IMR-90 (cell line): ENCODE results near the gene GRM8.

Source experiments
- BHLHE40 ChIP-seq: fragments of 150-350 bp; IDR thresholded peaks from 2 replicates; pipeline ENCODE4 v1.6.1; 2016; ENCODE audit warnings: mild to moderate bottlenecking, low read depth, low read length
- MAZ ChIP-seq: IDR thresholded peaks from 2 replicates; pipeline ENCODE4 v1.6.1; 2012; ENCODE audit warnings: low read depth, mild to moderate bottlenecking, low read length, improper control_type of control experiment, moderate library complexity, borderline replicate concordance
- NFE2L2 ChIP-seq: fragments of 150-350 bp; IDR thresholded peaks from 2 replicates; pipeline ENCODE4 v1.6.1; 2016; ENCODE audit warnings: low read depth, mild to moderate bottlenecking, low read length
- POLR2A ChIP-seq: IDR thresholded peaks from 2 replicates; pipeline ENCODE4 v1.6.1; 2012; ENCODE audit warnings: mild to moderate bottlenecking, low read depth, low read length
- RAD21 ChIP-seq: IDR thresholded peaks from 2 replicates; pipeline ENCODE4 v1.6.1; 2012; ENCODE audit warnings: low read length, improper control_type of control experiment
- RCOR1 ChIP-seq: IDR thresholded peaks from 2 replicates; pipeline ENCODE4 v1.6.1; 2012; ENCODE audit warnings: mild to moderate bottlenecking, low read length, improper control_type of control experiment; ENCODE audit not compliant: insufficient replicate concordance
- TF ChIP-seq, protein P1 (sequence below): conservative IDR thresholded peaks from 2 replicates; pipeline ENCODE4 v1.5.1; 2012; ENCODE audit warnings: mild to moderate bottlenecking, low read depth, low read length, improper control_type of control experiment

DNA sequence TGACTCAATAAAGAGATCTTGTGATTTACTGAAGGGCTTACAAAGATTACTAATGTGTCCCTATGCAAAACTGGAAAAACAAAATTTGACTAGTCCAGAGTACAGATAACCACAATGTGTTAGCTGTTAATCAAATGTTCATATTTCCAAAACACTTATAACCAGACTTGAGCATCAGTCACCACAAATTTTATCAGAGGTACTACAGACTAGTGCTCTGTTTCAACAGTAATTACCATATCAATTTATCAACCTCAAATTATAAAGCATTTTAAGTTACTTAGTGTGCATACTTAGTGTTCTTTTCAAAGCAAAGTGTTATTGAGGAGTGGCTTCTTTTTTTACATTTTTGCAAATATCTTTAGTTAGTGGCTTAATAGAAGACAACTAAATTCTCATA lies 765.9 kb downstream of the GRM8 start:
- TF ChIP-seq, protein P1, sequence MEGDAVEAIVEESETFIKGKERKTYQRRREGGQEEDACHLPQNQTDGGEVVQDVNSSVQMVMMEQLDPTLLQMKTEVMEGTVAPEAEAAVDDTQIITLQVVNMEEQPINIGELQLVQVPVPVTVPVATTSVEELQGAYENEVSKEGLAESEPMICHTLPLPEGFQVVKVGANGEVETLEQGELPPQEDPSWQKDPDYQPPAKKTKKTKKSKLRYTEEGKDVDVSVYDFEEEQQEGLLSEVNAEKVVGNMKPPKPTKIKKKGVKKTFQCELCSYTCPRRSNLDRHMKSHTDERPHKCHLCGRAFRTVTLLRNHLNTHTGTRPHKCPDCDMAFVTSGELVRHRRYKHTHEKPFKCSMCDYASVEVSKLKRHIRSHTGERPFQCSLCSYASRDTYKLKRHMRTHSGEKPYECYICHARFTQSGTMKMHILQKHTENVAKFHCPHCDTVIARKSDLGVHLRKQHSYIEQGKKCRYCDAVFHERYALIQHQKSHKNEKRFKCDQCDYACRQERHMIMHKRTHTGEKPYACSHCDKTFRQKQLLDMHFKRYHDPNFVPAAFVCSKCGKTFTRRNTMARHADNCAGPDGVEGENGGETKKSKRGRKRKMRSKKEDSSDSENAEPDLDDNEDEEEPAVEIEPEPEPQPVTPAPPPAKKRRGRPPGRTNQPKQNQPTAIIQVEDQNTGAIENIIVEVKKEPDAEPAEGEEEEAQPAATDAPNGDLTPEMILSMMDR = no peak
- TF ChIP-seq BHLHE40 (no peak), RCOR1 (no peak), POLR2A (no peak), NFE2L2 (no peak), MAZ (no peak), RAD21 (no peak)
